Mesendoderm (in vitro differentiated cells): ENCODE data around the gene INPP4A.

ENCODE experiments used
- DNase-seq: peaks from one replicate; pipeline ENCODE4 v3.0.0; 2013
- H2AK5ac ChIP-seq: 2 replicates; pipeline ENCODE4 v1.6.1; 2013; ENCODE audit warnings: low read length, inconsistent platforms
- H2BK120ac ChIP-seq: 2 replicates; pipeline ENCODE4 v1.6.1; 2013; ENCODE audit warnings: low read depth, mild to moderate bottlenecking, low read length, moderate library complexity, mixed read lengths
- H2BK15ac ChIP-seq: replicated peaks from 2 replicates; pipeline ENCODE4 v1.6.1; 2013; ENCODE audit warnings: low read depth, mild to moderate bottlenecking, moderate library complexity
- H2BK5ac ChIP-seq: 2 replicates; pipeline ENCODE4 v1.6.1; 2013; ENCODE audit warnings: low read length, inconsistent platforms
- H3K18ac ChIP-seq: 2 replicates; pipeline ENCODE4 v1.6.1; 2013; ENCODE audit warnings: mild to moderate bottlenecking, low read length, mixed read lengths
- H3K23ac ChIP-seq: one replicate; pipeline ENCODE4 v1.6.1; 2013; ENCODE audit warnings: low read length
- H3K27ac ChIP-seq: 2 replicates; pipeline ENCODE4 v1.5.1; 2013; ENCODE audit warnings: low read depth, mild to moderate bottlenecking, inconsistent platforms, low read length, moderate library complexity
- H3K27me3 ChIP-seq: 2 replicates; pipeline ENCODE4 v1.6.1; 2013; ENCODE audit warnings: low read length, control low read depth, mild to moderate bottlenecking, inconsistent platforms; ENCODE audit not compliant: insufficient read depth, poor library complexity
- H3K36me3 ChIP-seq: 2 replicates; pipeline ENCODE4 v1.6.1; 2013; ENCODE audit warnings: low read length, inconsistent platforms; ENCODE audit not compliant: control insufficient read depth, insufficient read depth
- H3K4ac ChIP-seq: one replicate; pipeline ENCODE4 v1.6.1; 2013; ENCODE audit warnings: low read depth, mild to moderate bottlenecking, low read length, moderate library complexity
- H3K4me1 ChIP-seq: 2 replicates; pipeline ENCODE4 v1.6.1; 2013; ENCODE audit warnings: low read depth, low read length, inconsistent platforms; ENCODE audit not compliant: control insufficient read depth
- H3K4me2 ChIP-seq: 2 replicates; pipeline ENCODE4 v1.6.1; 2013; ENCODE audit warnings: low read length
- H3K4me3 ChIP-seq: 2 replicates; pipeline ENCODE4 v1.5.1; 2013; ENCODE audit warnings: mild to moderate bottlenecking, low read length
- H3K56ac ChIP-seq: one replicate; pipeline ENCODE4 v1.6.1; 2013; ENCODE audit warnings: low read length
- H3K79me1 ChIP-seq: 2 replicates; pipeline ENCODE4 v1.6.1; 2013; ENCODE audit warnings: low read length, inconsistent platforms
- H3K79me2 ChIP-seq: 2 replicates; pipeline ENCODE4 v1.6.1; 2013; ENCODE audit warnings: mild to moderate bottlenecking, low read length; ENCODE audit not compliant: control insufficient read depth, insufficient read depth
- H3K9ac ChIP-seq: 2 replicates; pipeline ENCODE4 v1.6.1; 2013; ENCODE audit warnings: low read length, inconsistent platforms
- H4K5ac ChIP-seq: one replicate; pipeline ENCODE4 v1.6.1; 2013; ENCODE audit warnings: low read length
- H4K8ac ChIP-seq: one replicate; pipeline ENCODE4 v1.6.1; 2013; ENCODE audit warnings: low read depth, mild to moderate bottlenecking, control low read depth, low read length, moderate library complexity
- WGBS: extraction: QIAGEN DNeasy Blood & Tissue Kit; methylation state at CpG from one replicate; pipeline ENCODE4 v1.1.7; 2013; ENCODE audit warnings: low lambda C conversion rate, missing lambda C conversion rate; ENCODE audit not compliant: insufficient coverage; ENCODE audit errors: extremely low coverage; 5-methylcytosine and 5-hydroxymethylcytosine counted together

Gene INPP4A

GRCh38 chr2:98559581-98559980 is 114.9 kb downstream of the INPP4A start:
- no peak overlapping the region for H4K8ac ChIP-seq
- no peaks in the 10 kb centered on the region for H3K4me1 ChIP-seq
- DNase-seq, result no peak
- H3K79me1 ChIP-seq, result no peaks in the 10 kb centered on the region
- no peak overlapping the region for H2BK5ac ChIP-seq
- H3K79me2 ChIP-seq, result no peaks in the 10 kb centered on the region
- H4K5ac ChIP-seq, result no peak overlapping the region
- H2BK120ac ChIP-seq, result no peak overlapping the region
- H3K27me3 ChIP-seq, result no peaks in the 10 kb centered on the region
- no peak overlapping the region for H3K9ac ChIP-seq
- H3K4me2 ChIP-seq, result no peak overlapping the region
- no peak overlapping the region for H3K4me3 ChIP-seq
- no peak overlapping the region for H2BK15ac ChIP-seq
- H3K23ac ChIP-seq, result no peak overlapping the region
- H3K27ac ChIP-seq, result no peak overlapping the region
- H3K4ac ChIP-seq, result no peak overlapping the region
- no peak overlapping the region for H3K18ac ChIP-seq
- no peak overlapping the region for H3K56ac ChIP-seq
- no peak overlapping the region for H2AK5ac ChIP-seq
- peaks cover 14% of the 10 kb centered on the region for H3K36me3 ChIP-seq
- WGBS, result no CpG with 5 or more reads among the region's 3 CpGs

GRCh38 chr2:98560256-98560771 is 115.7 kb downstream of the INPP4A start:
- H3K56ac ChIP-seq, result no peak overlapping the region

GRCh38 chr2:98561018-98561417 is 116.4 kb downstream of the INPP4A start:
- Histone ChIP-seq H3K4me2 (no peak overlapping the region), H3K4ac (no peak overlapping the region), H3K27me3 (no peaks in the 10 kb centered on the region), H2BK120ac (no peak overlapping the region), H3K18ac (no peak overlapping the region), H3K23ac (no peak overlapping the region), H3K4me1 (no peaks in the 10 kb centered on the region), H3K9ac (no peak overlapping the region), H3K27ac (no peak overlapping the region), H2BK15ac (no peak overlapping the region), H2AK5ac (no peak overlapping the region), H4K5ac (no peak overlapping the region), H3K79me2 (no peaks in the 10 kb centered on the region), H3K79me1 (no peaks in the 10 kb centered on the region), H3K56ac (no peak overlapping the region), H3K4me3 (no peak overlapping the region), H3K36me3 (peaks cover 11% of the 10 kb centered on the region), H2BK5ac (no peak overlapping the region), H4K8ac (no peak overlapping the region)
- DNase-seq, result no peak
- WGBS, result no CpG with 5 or more reads among the region's 9 CpGs

More at GRCh38 chr2:98560256-98560771, 115.7 kb downstream of the INPP4A start:
- Histone ChIP-seq H4K5ac (no peak overlapping the region), H2BK15ac (no peak overlapping the region), H3K4me2 (no peak overlapping the region), H2AK5ac (no peak overlapping the region), H3K18ac (no peak overlapping the region), H2BK5ac (no peak overlapping the region), H4K8ac (no peak overlapping the region), H3K79me2 (no peaks in the 10 kb centered on the region), H3K36me3 (peaks cover 11% of the 10 kb centered on the region), H3K4me1 (no peaks in the 10 kb centered on the region), H3K9ac (no peak overlapping the region), H3K23ac (no peak overlapping the region), H3K4me3 (no peak overlapping the region), H3K4ac (no peak overlapping the region), H2BK120ac (no peak overlapping the region), H3K27me3 (no peaks in the 10 kb centered on the region), H3K79me1 (no peaks in the 10 kb centered on the region), H3K27ac (no peak overlapping the region)
- WGBS, result no CpG with 5 or more reads among the region's 9 CpGs
- DNase-seq, result no peak

- Histone ChIP-seq H2BK5ac (no peak overlapping the region), H3K56ac (no peak overlapping the region), H3K36me3 (peaks cover 9% of the 10 kb centered on the region), H3K4me2 (no peak overlapping the region), H4K8ac (no peak overlapping the region), H3K79me1 (no peaks in the 10 kb centered on the region), H2BK15ac (no peak overlapping the region), H2BK120ac (no peak overlapping the region), H3K4me1 (no peaks in the 10 kb centered on the region), H3K4me3 (no peak overlapping the region), H3K9ac (no peak overlapping the region), H3K79me2 (no peaks in the 10 kb centered on the region), H3K4ac (no peak overlapping the region), H3K27me3 (no peaks in the 10 kb centered on the region), H3K23ac (no peak overlapping the region), H2AK5ac (no peak overlapping the region), H3K18ac (no peak overlapping the region), H3K27ac (no peak overlapping the region), H4K5ac (no peak overlapping the region)
- DNase-seq, result no peak
- no CpG with 5 or more reads among the region's 13 CpGs for WGBS
These were observed 117.4 kb downstream of the INPP4A start for GRCh38 chr2:98561902-98562695.

GRCh38 chr2:98563394-98563793 is 118.7 kb downstream of the INPP4A start:
- Histone ChIP-seq H3K27ac (no peak overlapping the region), H3K27me3 (no peaks in the 10 kb centered on the region), H3K4me3 (no peak overlapping the region), H3K18ac (no peak overlapping the region), H2BK120ac (no peak overlapping the region), H2BK15ac (no peak overlapping the region), H3K36me3 (peaks cover 6% of the 10 kb centered on the region), H3K9ac (no peak overlapping the region), H3K4me2 (no peak overlapping the region), H4K5ac (no peak overlapping the region), H2BK5ac (no peak overlapping the region), H3K4ac (no peak overlapping the region), H3K56ac (no peak overlapping the region), H3K79me2 (no peaks in the 10 kb centered on the region), H3K79me1 (no peaks in the 10 kb centered on the region), H2AK5ac (no peak overlapping the region), H4K8ac (no peak overlapping the region), H3K4me1 (no peaks in the 10 kb centered on the region), H3K23ac (no peak overlapping the region)
- no peak for DNase-seq
- WGBS, result no CpG with 5 or more reads among the region's 13 CpGs
